ENCODE results near the gene FSTL4.

GRCh38 chr5:133496631-133497030 lies 115.7 kb downstream of the FSTL4 start:
- TF ChIP-seq CTCF (IDR thresholded peaks at IDR 0.05): no peak
- TF ChIP-seq POLR2A (IDR thresholded peaks at IDR 0.05): no peak

Data from lower leg skin (tissue), 3 donors.